ENCODE data around the gene FBRSL1. TPM values are rescaled to one million over a fixed set of nuclear protein-coding genes. Genes with fewer than 3 reads are reported as not detected.

Gene FBRSL1
- total and polyA plus RNA-seq, 2 donors (not counting 1 experiment from before 2014, with no cell fraction given): 62.6 to 112 TPM

- DNase-seq: no peak
- ChIA-PET CTCF (no interaction called here), POLR2A (interaction anchor here (1.4 kb wide), 1 partner anchor 61 kb away, joined by 4 read pairs; no protein-coding TSS in a partner anchor)
- Histone ChIP-seq H3K79me2 (ENCODE audit: control insufficient read depth, insufficient read depth, low read length) (peaks cover 99% of the 10 kb centered on the region), H3K9me3 (ENCODE audit: control extremely low read depth in 1 of 3, control insufficient read depth in 2 of 3, insufficient read depth in 1 of 3, low read length in 2 of 3) (no peaks in the 10 kb centered on the region), H4K20me1 (ENCODE audit: control insufficient read depth, insufficient read depth, low read length, poor library complexity, severe bottlenecking) (peaks cover 99% of the 10 kb centered on the region), H2AFZ (ENCODE audit: insufficient read depth, low read depth, low read length, poor library complexity, severe bottlenecking) (no peak overlapping the region), H3K27me3 (replicated peaks in 1 of 4; ENCODE audit: control extremely low read depth in 1 of 4, control insufficient read depth in 3 of 4, insufficient read depth in 4 of 4, low read length in 3 of 4) (no peaks in the 10 kb centered on the region), H3K4me3 (ENCODE audit: control extremely low read depth in 1 of 5, extremely low read depth in 1 of 5, insufficient read depth in 1 of 5, low read depth in 2 of 5, low read length in 4 of 5) (no peak overlapping the region), H3K27ac (ENCODE audit: low read length in 2 of 2) (no peak overlapping the region), H3K36me3 (replicated peaks in 1 of 2; ENCODE audit: control extremely low read depth in 1 of 2, control insufficient read depth in 1 of 2, extremely low read depth in 1 of 2, insufficient read depth in 2 of 2, low read length in 1 of 2) (no peaks in the 10 kb centered on the region), H3K4me2 (replicated peaks; ENCODE audit: low read depth, low read length, poor library complexity, severe bottlenecking) (no peak overlapping the region), H3K4me1 (ENCODE audit: control insufficient read depth in 2 of 2, insufficient read depth in 2 of 2, low read length in 2 of 2) (peaks cover 32 to 82% of the 10 kb centered on the region in 2 donors), H3K9ac (ENCODE audit: low read length) (no peak overlapping the region)
- ATAC-seq (ENCODE audit: low read depth): no peak
- no peaks in the 10 kb centered on the region for H3K9me3 Mint-ChIP-seq (ENCODE audit: insufficient read depth)
- no peak overlapping the region for H3K27ac Mint-ChIP-seq
- no peak for TF ChIP-seq EZH2 (IDR thresholded peaks at IDR 0.05; ENCODE audit: borderline replicate concordance, insufficient read depth, low read depth, low read length, poor library complexity, severe bottlenecking)
- no peak for TF ChIP-seq CTCF (IDR thresholded peaks at IDR 0.05)
- H3K4me3 Mint-ChIP-seq: no peak overlapping the region
- H3K4me1 Mint-ChIP-seq: peaks cover 63% of the 10 kb centered on the region
- intact Hi-C loops (cut with micrococcal nuclease): no loop called here
- H3K27me3 Mint-ChIP-seq: no peaks in the 10 kb centered on the region
- WGBS (ENCODE audit: insufficient coverage): 70% methylated on average over 7 of the region's 9 CpGs
Observed at GRCh38 chr12:132500856-132501180, 10.9 kb downstream of the FBRSL1 start.

GRCh38 chr12:132501204-132501940, 11.4 kb downstream of the FBRSL1 start:
- Histone ChIP-seq H3K4me1 (ENCODE audit: control insufficient read depth in 2 of 2, insufficient read depth in 2 of 2, low read length in 2 of 2) (peaks cover 36 to 82% of the 10 kb centered on the region in 2 donors), H4K20me1 (ENCODE audit: control insufficient read depth, insufficient read depth, low read length, poor library complexity, severe bottlenecking) (peaks cover 99% of the 10 kb centered on the region)

More at GRCh38 chr12:132501204-132501940, 11.4 kb downstream of the FBRSL1 start:
- CTCF ChIA-PET: no interaction called here
- Histone ChIP-seq H3K36me3 (replicated peaks in 1 of 2; ENCODE audit: control extremely low read depth in 1 of 2, control insufficient read depth in 1 of 2, extremely low read depth in 1 of 2, insufficient read depth in 2 of 2, low read length in 1 of 2) (no peaks in the 10 kb centered on the region), H3K79me2 (ENCODE audit: control insufficient read depth, insufficient read depth, low read length) (peaks cover 96% of the 10 kb centered on the region), H3K4me2 (replicated peaks; ENCODE audit: low read depth, low read length, poor library complexity, severe bottlenecking) (no peak overlapping the region), H3K27ac (ENCODE audit: low read length in 2 of 2) (no peak overlapping the region), H3K27me3 (replicated peaks in 1 of 4; ENCODE audit: control extremely low read depth in 1 of 4, control insufficient read depth in 3 of 4, insufficient read depth in 4 of 4, low read length in 3 of 4) (no peaks in the 10 kb centered on the region), H3K4me3 (ENCODE audit: control extremely low read depth in 1 of 5, extremely low read depth in 1 of 5, insufficient read depth in 1 of 5, low read depth in 2 of 5, low read length in 4 of 5) (no peak overlapping the region), H3K9me3 (ENCODE audit: control extremely low read depth in 1 of 3, control insufficient read depth in 2 of 3, insufficient read depth in 1 of 3, low read length in 2 of 3) (no peaks in the 10 kb centered on the region), H2AFZ (ENCODE audit: insufficient read depth, low read depth, low read length, poor library complexity, severe bottlenecking) (no peak overlapping the region), H3K9ac (ENCODE audit: low read length) (no peak overlapping the region)
- intact Hi-C loops (cut with micrococcal nuclease): no loop called here
- POLR2A ChIA-PET: interaction anchor here (1.4 kb wide), 1 partner anchor 62 kb away, joined by 4 read pairs; no protein-coding TSS in a partner anchor
- 91% methylated on average over 25 of the region's 27 CpGs for WGBS (ENCODE audit: insufficient coverage)
- H3K9me3 Mint-ChIP-seq (ENCODE audit: insufficient read depth): no peaks in the 10 kb centered on the region
- DNase-seq: no peak
- no peaks in the 10 kb centered on the region for H3K27me3 Mint-ChIP-seq
- H3K4me3 Mint-ChIP-seq: no peak overlapping the region
- no peak for ATAC-seq (ENCODE audit: low read depth)
- H3K4me1 Mint-ChIP-seq: peaks cover 63% of the 10 kb centered on the region
- TF ChIP-seq CTCF (IDR thresholded peaks at IDR 0.05) (no peak), EZH2 (IDR thresholded peaks at IDR 0.05; ENCODE audit: borderline replicate concordance, insufficient read depth, low read depth, low read length, poor library complexity, severe bottlenecking) (no peak)
- no peak overlapping the region for H3K27ac Mint-ChIP-seq
